M059J (cell line): Measurements from ENCODE around the gene KRT73. TPM values are rescaled to one million over a fixed set of nuclear protein-coding genes. Genes with fewer than 3 reads are reported as not detected.

ENCODE experiments used
- DNase-seq: peaks from one replicate; pipeline ENCODE4 v3.0.0-alpha.2; 2012; ENCODE audit warnings: low read depth
- total RNA-seq: library from RNA; depleted of rRNA; stranded (reverse); fragments of >200 nt; shearing (Covaris generic); gene quantifications from 2 replicates; pipeline ENCODE4 v1.2.3, GENCODE V29; 2014

Gene KRT73
- total RNA-seq, 1 experiment from 2014 or later: not detected

DNA sequence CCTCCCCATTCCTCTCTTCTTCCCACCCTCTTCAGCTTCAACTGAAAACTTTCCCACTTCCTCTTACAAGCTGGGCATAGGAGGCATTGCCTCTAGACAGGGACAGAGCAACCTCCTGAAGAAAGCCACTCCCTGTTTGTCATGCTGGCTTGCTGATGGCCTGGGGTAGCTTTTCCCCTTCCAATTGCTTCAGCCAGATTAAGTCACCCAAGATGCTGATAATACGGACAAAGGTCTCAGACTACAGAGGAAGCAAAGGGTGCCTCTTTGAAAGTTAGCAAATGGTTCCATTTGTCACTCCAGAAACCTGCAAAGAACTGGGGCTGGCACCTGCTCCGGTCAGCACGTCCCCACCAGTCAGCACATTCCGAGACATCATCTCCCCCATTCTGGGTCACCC lies 27.6 kb upstream of the KRT73 start:
- no peak for DNase-seq

DNA sequence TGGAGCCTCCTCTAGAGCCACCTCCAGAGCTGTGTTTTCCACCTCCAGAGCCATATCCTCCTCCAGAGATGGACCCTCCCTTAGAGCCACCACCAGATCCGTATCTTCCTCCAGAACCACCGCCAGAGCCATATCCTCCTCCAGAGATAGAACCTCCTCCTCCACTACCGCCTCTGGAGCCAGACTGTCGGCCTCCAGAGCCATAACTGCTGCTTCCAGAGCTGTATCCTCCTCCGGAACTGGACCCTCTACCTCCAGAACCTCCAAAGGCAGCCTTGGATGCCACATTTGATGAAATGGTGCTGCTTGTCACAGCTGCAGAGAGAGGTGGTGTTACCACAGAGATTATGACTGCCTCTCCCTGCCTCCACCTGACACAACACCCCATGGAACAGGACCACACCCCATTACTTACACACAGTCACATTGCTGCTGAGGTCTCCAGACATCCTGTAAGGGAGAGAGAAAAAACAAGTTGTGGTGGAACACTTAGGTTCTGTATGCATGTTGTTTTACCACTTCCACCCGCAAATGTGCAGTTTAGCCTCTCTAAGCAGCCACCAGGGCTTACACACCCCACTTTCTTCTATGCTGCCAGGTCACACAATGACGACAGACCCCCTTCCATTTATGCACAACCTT lies 26.9 kb upstream of the KRT73 start:
- DNase-seq: no peak

DNA sequence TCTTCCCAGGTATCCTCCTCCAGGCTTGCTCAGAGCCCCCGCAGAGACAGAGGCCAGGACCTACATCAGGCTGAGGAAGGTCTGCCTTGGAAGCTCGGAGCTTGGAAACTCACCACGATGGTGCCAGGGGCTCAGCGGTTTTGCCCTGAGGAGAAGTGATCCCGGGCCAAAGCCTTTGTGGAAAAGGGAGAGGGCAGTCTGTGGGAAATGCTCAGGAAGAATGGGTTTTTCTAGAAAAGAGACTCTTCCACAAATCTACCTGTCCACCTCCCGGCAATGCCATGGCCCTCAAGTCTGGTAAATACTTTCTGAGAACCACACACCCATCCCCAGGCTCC lies 25.7 kb upstream of the KRT73 start:
- DNase-seq: no peak

DNA sequence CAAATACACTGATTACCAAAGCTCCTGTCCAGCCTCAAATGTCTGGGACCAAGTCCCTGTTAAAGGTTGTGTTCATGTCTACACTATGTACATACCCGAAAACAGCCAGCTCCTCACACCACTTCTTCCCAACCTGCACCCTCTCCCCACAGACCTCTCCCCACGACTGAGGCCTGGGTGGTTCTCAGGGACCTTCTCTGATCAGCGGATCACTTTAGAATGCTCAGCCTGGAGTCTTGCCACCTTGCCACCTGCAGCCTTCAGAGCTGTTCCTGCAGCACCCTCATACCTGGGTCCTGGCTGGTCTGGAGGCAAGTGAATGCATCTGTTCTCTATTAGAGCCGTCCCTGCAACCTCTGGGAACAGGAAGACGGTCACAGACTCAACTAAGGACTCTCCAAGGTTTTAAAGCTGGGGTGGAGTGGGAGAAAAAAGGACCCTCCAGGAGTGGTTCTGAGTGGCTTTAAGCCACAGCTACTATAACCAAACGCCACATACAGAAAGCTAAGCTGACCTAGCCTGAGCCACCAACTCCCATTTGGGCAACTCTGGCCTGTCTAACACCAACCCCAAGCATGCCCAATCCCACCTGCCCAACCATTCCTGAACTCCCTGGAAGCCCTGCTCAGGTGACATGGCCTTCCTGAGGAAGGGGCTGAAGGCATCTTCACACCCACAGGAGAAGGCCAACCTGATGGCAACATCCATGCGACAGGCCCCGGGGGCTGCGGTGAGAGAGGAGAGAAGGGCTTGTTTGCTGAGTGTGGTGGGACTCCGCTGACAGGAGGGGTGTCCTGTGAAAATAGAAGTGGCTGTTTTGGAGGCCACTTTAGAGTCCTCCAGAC lies 25.1 kb upstream of the KRT73 start:
- DNase-seq: no peak

DNA sequence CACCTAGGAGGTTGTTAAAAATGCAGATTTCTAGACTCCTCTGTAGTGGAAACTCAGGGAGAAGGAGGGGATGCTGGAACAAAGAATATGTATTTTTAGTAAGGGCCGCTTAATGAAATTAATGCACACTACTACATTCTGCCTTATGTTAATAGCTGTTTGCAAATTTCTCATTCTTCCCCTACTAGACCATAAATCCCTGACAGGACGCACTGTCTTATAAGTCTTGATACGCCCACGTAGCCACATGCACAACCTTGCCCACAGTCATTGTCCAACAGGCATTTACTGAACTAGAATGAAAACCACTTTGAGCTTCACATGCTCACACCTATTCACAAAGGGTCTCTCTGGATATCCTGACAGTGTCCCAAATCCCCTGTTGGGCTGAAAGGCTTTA lies 23.1 kb upstream of the KRT73 start:
- no peak for DNase-seq

DNA sequence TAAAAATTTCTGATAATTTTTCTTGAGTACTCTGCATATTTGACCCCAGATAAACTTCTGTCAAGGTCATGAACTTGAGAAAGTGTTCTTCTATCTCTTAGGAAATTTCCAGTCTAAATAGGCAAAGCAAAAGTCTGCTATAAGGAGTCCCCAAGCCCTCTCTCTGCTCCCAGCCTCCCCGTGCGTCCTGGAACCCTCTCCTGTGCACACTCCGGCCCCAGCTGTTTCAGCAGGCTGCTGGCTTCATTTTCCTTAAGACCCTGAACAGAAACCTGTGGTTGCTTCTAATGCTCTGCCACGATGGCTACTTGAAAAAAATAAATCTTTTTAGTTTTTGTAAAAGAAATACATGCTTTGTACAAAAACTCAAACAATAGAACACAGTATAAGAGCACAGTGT lies 18.9 kb upstream of the KRT73 start:
- no peak for DNase-seq

DNA sequence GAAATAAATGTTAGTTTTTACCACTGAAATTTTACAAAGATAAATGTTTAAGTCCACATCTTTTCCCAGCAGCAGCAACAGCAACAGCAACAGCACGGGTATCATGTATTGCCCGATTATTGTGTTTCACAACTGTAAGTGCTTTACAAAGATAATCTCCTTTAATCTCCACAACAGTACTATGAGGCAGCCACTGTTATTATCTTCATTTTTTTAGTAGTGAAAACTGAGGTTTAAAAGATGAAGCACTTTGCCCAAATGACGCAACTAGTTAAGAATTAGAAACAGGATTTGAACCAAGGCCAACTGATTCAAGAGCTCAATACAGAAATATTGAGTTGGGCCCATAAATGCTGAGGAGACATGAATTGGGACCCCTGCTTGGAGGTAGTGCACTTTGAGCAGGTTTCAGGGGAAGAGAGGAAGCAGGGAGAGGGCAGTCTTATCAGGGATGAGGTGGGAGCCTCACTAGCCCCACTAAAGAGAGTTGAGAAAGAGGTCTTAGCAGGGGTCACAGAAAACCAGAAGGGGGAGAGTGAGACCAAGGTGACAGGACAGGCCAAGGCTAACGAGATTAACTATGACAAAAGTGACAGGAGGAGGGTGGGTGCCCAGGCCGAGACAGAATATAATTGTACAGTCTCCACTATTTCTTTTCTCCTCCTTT lies 18.4 kb upstream of the KRT73 start:
- DNase-seq: no peak

DNA sequence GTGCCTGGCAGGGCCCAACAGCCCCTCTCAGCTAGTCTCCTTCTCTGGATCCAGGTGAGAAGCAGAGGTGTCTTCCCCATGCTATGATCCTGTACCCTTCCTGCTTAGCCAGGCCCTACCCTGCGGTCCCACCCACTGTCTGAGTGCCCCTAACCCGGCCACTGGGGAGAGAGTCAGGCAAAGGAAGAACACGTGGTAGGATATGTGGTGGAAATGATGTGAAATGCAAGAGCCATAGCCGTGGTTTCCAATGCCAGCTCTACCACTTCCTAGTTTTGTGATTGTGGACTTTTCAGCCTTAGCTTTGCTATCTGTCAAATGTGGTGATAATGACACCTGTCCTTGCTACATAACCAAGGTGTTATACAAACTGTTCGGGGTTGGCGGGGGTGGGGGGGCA lies 17.8 kb upstream of the KRT73 start:
- DNase-seq: no peak

DNA sequence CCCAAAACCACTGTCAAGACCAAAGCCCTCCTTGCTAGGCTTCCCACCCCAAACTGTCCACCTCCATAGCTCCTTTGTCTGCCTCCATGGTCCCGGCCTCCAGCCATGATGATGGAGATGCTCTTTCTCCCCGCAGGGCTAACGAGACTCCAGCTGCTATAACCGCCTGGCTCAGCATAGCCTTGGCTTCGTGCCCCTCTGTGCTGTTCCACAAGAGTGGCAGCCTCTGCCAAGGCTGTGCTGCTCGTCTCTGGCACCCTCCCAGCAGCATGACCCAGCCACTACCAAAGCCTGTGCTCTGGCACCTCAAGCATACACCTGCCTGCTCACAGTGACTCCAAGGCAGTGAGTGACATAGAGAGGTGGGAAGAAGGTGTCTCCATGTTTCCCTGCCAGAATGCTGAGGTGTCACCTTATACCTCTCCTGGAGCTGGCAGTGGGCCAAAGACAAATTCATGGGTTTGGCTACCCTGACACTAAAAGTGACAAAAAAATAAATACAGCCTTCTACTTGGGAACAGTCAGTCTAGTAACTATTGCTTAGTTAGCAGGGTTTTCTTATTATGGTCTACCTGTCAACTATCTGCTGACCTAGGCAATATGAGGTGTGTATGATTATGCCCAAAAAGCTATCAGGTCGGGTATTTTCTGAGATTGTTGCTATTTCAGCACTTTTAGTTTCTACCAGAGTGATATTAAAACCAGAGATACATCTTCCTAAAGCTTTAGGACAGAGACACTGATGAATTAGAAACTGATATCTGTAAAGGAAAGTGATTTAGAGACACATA lies 16.1 kb upstream of the KRT73 start:
- DNase-seq: no peak

DNA sequence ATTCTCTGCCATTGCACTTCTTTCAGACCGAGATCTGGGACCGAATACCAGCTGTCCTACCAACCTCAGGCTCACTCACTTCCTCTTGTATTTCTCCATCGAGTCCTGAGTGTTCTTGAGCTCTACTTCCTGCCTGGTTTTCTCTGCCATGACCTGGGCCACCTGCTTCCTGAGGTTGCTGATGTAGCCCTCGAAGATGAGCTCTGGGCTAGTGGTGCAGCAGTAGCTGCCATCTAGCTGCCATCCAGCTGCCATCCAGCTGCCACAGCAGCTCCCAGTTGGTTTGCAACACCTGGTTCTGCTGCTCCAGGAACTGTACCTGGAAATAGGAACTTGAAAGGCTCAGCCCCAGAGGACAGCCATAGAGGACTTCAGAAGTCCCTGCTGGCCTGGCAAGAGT lies 15.0 kb upstream of the KRT73 start:
- DNase-seq: no peak

DNA sequence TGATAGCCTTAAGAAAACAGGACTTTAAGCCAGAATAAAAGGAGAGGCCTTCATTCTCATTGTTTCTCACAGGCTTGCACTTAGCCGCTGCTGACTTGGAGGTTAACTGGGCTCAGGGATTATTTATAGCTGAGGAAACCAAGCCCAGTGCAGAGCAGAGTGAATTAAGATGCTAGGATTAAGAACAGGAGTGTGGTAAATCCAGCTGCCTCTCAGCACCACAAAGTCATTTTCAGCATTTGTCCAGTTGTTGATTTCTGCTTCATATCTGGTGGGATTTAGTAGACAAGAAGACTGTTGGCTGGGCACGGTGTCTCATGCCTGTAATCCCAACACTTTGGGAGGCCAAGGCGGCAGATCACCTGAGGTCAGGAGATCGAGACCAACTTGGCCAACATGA lies 14.3 kb upstream of the KRT73 start:
- no peak for DNase-seq

DNA sequence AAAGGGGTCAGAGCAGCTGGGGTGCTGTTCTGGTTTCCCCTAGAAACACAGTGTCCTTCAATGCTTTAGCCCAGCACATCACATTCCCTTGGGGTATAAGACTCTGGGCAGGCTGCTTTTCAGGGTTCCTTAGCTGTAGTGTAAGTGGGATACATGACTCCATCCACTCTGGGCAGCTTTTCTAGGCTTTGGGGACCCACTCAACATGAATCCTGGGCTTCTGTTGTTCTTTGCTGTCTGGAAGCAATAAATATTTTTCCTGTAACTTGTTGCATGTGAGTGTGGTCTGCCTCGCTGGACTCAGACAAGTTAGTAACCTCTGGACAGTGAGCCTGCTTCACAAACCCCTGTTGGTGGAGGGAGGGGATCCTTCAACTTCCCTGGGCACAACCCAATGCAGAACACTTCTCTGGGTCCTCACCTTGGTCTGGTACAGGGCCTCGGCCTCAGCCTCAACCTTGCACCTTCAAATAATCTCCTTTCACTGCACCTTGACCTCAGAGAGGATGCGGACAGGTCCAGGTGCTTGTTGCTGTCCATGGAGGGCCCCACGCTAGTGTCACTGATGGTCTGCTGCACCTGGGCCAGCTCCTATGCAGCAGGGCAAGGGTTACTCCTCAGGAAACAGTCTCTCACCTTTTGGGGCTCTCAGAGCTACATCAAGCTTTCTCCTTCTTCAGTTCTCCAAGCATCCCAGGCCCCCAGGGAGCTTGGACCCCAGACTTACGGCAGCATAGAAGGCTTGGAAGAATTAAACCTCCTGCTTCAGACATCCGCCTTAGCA lies 13.5 kb upstream of the KRT73 start:
- no peak for DNase-seq

DNA sequence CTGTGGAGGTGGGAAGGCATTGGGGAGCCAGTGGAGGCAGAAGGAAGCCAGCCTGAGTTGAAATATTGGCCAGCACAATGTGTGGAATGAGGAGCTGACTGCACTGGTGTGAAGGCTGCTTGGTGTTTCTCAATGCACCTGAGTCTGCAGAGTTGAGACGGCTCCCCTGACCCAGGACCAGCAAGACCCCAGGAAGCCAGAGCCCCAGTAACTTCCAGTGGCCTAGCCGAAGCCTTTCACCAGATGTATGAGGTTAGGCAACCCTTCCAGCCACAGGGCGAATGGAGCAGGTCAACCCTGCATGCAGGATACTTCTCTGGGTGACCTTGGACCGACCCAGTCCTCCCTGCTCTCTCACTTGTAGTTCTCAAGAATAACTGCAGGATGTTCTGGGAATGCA lies 12.9 kb upstream of the KRT73 start:
- DNase-seq: no peak

DNA sequence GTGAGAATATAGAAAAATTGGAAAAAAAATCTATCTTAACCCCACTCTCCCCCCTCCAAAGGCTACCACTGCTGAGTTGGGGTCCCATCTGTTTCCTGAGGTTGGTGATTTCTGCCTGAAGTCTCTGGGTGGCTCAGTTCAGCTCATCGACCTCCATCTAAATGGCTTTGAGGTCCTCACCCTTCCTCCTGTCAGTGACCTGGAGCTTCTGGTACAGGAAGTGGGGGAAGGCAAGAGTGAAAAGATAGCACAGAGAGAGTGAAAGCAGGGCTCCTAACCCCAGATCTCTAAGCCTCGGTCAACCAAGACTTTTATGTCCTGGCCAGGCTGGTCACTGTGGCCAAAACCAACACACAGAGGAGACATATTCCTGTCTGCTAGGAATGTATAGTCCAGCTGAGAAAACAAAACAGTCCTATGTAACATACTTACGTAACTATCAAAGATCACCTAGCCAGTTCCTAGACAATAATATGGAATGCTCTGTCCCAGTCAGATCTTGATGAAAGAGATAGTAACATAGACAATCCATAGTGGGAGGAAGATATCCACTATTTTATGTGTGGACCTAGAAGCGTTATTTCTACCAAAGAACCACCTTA lies 12.3 kb upstream of the KRT73 start:
- DNase-seq: no peak

DNA sequence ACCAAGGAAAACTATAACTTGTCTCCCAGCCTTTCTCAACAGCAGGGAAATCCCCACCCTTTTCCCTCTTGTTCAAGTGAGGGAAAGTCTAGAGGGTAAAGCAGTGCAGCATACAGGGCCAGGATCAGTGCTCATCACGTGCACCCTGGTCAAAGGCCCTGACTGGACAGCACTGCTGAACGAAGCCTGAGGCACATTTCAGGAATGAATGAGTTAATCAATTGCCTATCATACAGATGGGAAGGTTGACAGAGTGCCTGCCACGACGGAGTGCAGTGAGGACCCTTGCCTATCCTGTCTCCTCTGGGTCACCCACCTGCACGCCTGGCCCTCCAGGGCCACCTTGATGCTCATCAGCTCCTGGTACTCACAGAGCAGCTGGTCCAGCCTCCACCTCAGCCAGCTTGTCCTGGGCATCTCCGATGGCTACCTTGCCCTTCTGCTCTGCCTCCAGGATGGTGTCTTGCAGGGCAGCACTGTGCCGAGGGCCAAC lies 11.7 kb upstream of the KRT73 start:
- no peak for DNase-seq

DNA sequence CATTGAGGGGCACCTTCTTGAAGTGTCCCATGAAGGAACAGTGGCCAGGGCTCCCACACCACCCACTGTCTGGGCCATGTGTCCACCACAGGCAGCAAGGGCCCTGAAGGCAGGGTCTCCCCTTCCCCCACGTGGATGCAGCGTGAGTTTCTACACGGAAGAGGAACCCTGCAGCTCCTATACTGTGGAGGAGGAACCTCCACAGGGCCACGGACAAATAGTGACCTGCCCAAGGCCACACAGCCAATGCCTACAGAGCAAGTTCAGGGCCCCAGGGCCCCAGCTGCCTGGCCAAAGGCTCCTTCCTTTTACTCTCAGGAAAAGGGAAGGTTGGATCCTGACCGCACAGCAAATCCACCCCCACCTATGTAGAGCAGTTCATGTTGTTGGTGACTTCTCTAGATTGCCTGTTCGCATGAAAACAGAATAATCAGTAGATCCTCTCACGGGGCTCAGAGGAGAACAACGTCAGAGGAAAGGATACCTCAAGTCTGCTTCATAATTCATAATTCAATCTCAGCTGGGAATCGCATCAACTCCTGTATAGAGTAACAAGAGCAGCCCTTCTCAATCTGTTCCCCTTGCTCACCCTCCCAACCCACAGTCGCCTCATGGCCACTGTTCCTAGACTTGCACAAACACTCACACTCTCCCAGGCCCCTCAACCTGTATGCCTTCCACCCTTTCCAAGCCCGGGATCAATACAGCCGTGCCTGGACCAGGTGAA lies 11.1 kb upstream of the KRT73 start:
- DNase-seq: no peak

DNA sequence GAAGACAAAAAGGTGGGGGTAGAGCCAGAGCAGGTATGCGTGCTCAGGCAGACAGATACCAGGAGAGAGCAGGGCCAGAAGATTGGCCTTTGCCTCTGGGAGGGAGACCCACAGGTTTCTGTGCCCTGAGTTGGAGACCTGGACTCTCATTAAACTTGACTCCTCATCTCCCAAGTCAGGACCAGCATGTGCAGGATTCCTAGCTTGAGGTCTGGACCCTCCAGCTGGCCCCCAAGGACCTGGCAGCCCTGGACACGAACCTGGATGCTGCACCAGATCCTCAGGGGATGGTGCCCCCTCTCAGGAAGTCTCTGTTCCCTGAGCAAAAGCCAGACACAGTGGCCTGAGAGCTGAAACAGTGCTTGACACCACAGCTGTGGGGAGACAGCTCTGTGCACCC lies 10.5 kb upstream of the KRT73 start:
- no peak for DNase-seq

DNA sequence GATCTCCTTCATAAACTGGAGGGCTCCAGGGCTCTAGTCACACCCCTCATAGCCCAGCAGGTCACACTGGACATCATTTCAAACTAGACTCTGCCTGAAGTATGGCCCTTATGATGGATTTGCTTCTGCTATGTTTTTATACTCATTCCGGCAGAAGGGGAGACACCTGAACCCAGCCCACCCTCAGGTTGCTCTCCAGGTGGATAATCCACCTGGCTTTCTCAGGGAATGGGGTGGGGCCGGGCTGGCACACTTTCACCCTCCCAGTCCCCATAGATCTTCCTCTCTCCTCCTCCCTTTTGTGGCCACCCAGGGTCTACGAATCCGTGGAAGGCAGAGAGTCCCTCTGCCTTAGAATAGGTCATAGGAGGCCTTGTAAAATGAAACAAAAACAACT lies 9.8 kb upstream of the KRT73 start:
- DNase-seq: no peak

DNA sequence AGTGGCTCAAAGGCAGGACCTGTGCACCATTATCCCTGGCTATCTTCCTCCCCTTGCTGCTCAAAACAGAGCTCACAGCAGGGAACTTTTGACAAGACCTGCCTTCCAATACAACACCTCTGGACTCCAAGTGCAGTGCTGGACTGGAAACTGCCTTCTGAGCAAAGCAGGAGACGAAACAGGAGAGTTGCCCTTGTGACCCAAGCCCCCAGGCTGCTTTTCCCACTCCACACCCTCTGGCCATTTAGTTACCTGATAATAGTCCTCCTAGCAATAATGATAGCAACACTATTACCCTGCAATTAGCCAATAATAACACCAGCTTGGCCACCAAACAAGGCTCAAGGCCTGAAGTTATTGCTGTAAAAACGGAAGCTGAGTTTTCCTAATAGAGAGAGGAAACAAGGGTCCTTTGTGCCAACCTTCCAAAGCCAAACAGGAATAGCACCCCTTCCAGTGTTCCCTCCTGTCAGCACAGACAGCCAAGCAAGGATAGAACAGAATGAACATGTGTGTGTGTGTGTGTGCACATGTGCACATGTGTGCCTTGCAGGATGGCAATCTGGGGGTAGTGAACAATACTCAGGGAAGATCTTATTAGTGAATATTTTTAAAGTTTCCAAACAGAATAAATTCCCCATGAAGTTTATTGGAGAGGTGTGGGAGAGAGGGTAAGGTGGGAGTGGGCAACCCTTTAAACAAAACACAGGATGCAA lies 9.2 kb upstream of the KRT73 start:
- DNase-seq: no peak

DNA sequence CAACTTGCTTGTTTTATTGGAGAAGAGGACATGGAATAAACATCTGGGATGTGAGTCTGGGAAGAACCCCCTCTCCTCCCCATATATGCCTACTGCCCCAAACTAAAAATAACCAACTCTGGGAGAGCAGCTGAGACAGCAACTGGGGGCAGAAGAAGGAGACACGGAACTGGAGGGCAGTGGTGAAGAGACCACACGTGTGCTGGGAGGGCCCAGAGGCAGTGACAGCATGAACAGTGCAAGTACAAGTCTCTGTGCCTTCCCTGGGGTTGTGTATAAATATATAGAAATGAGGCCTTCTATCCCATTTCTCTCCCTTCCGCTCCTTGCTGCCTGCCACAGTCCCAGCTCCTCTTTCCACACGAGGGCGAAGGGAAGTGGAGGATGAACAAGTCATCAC lies 4.0 kb upstream of the KRT73 start:
- DNase-seq: no peak
